Osteocyte (in vitro differentiated cells): ENCODE data around the gene SGCD. TPM values are rescaled to one million over a fixed set of nuclear protein-coding genes. Genes with fewer than 3 reads are reported as not detected.

Experiments
- DNase-seq: peaks from one replicate; pipeline ENCODE4 v3.0.0; 2021; ENCODE audit warnings: mixed read lengths; ENCODE audit not compliant: unreplicated experiment; ENCODE audit errors: extremely low spot score
- H3K27ac Mint-ChIP-seq: one replicate; pipeline ENCODE4 v1.8.0; 2021; ENCODE audit warnings: mild to moderate bottlenecking, mixed read lengths; ENCODE audit not compliant: unreplicated experiment
- H3K27me3 Mint-ChIP-seq: one replicate; pipeline ENCODE4 v1.8.0; 2021; ENCODE audit warnings: mixed read lengths; ENCODE audit not compliant: unreplicated experiment
- H3K36me3 Mint-ChIP-seq: one replicate; pipeline ENCODE4 v1.8.0; 2021; ENCODE audit warnings: mixed read lengths; ENCODE audit not compliant: unreplicated experiment
- H3K4me1 Mint-ChIP-seq: one replicate; pipeline ENCODE4 v1.8.0; 2021; ENCODE audit warnings: mixed read lengths; ENCODE audit not compliant: unreplicated experiment
- H3K4me3 Mint-ChIP-seq: one replicate; pipeline ENCODE4 v1.8.0; 2021; ENCODE audit warnings: mild to moderate bottlenecking, moderate library complexity, mixed read lengths; ENCODE audit not compliant: unreplicated experiment
- H3K9me3 Mint-ChIP-seq: one replicate; pipeline ENCODE4 v1.8.0; 2021; ENCODE audit warnings: mixed read lengths; ENCODE audit not compliant: unreplicated experiment
- total RNA-seq: library from RNA; stranded (reverse); gene quantifications from 2 replicates; pipeline ENCODE4 v1.2.1, GENCODE V29; 2021
- TF ChIP-seq, protein P1 (sequence below): fragments of 200-600 bp; sonication (generic); IDR thresholded peaks from 2 replicates; pipeline ENCODE4 v1.5.0; 2021; ENCODE audit warnings: antibody characterized with exemption, mild to moderate bottlenecking, moderate library complexity

Gene SGCD
- total RNA-seq, 1 donor from 2014 or later: 13.1 TPM

DNA sequence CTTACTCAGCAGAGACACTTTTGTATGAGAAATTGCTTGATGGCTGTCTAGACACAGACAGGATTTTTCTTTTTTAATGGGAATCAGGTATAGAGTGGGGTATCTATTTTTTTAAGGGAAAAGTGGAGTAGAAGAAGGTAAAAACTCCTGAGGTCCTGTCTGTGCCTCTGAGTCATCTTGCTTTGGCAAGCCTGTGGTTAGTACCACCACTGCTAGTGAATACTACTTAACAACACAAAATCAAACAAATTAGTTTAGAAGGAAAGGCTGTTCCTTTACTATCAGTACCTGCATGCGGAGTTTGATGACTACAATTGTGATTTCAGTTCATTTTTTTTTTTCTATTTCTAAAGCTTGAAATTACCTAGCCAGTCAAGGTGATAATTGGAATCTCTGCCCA lies 372.2 kb downstream of the SGCD start:
- Mint-ChIP-seq H3K4me3 (no peak overlapping the region), H3K27ac (no peak overlapping the region), H3K4me1 (no peaks in the 10 kb centered on the region), H3K36me3 (no peaks in the 10 kb centered on the region), H3K27me3 (no peaks in the 10 kb centered on the region), H3K9me3 (no peaks in the 10 kb centered on the region)
- no peak for DNase-seq
- TF ChIP-seq, protein P1, sequence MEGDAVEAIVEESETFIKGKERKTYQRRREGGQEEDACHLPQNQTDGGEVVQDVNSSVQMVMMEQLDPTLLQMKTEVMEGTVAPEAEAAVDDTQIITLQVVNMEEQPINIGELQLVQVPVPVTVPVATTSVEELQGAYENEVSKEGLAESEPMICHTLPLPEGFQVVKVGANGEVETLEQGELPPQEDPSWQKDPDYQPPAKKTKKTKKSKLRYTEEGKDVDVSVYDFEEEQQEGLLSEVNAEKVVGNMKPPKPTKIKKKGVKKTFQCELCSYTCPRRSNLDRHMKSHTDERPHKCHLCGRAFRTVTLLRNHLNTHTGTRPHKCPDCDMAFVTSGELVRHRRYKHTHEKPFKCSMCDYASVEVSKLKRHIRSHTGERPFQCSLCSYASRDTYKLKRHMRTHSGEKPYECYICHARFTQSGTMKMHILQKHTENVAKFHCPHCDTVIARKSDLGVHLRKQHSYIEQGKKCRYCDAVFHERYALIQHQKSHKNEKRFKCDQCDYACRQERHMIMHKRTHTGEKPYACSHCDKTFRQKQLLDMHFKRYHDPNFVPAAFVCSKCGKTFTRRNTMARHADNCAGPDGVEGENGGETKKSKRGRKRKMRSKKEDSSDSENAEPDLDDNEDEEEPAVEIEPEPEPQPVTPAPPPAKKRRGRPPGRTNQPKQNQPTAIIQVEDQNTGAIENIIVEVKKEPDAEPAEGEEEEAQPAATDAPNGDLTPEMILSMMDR: no peak

DNA sequence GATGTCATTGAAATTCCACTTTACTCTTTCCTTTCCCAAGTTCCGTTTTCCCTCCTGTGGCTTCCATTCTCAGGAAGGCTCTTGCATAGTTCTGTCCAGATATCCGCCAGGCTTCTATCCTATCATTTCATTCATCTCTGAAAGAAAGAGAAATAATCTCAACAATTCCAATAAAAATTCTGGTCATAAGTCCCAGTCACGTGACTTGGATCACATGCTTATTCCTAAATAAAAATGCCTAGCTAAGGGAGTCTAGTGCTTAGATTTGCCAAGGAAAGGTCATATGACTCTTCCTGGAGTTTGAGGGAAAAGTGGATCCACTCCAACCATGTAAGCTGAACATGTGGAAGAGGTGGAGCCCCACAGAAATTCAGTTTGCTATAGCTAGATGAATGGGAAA lies 377.2 kb downstream of the SGCD start:
- Mint-ChIP-seq H3K9me3 (no peaks in the 10 kb centered on the region), H3K27me3 (no peaks in the 10 kb centered on the region), H3K4me3 (no peak overlapping the region), H3K27ac (no peak overlapping the region), H3K36me3 (no peaks in the 10 kb centered on the region), H3K4me1 (peaks cover 1% of the 10 kb centered on the region)
- TF ChIP-seq, protein P1: no peak
- DNase-seq: no peak

GRCh38 chr5:156706631-156707030 lies 379.7 kb downstream of the SGCD start:
- H3K4me1 Mint-ChIP-seq: peaks cover 1% of the 10 kb centered on the region
- no peak overlapping the region for H3K27ac Mint-ChIP-seq
- DNase-seq: no peak
- no peaks in the 10 kb centered on the region for H3K9me3 Mint-ChIP-seq
- no peaks in the 10 kb centered on the region for H3K27me3 Mint-ChIP-seq
- H3K36me3 Mint-ChIP-seq: no peaks in the 10 kb centered on the region
- H3K4me3 Mint-ChIP-seq: no peak overlapping the region
- TF ChIP-seq, protein P1: no peak

DNA sequence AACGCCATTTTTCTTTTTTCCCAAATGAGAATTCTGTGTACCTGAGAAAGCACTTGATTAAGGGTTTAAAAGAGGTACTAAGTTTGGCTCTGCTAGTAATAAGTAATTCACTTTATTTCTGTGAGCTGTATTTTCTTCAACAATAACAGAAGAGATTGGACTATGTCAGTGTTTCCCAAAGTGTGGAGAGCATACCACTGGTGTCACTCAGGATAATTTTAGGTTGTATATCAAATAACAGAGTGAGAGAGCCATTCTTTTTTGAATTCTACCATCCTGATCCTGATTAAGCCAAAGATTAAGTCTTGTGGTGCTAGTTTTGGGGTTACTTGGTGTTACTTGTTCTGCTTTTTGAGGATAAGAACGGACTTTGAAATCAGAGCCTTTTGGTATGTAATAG lies 380.8 kb downstream of the SGCD start:
- no peak for DNase-seq
- H3K9me3 Mint-ChIP-seq: no peaks in the 10 kb centered on the region
- TF ChIP-seq, protein P1: no peak
- no peak overlapping the region for H3K27ac Mint-ChIP-seq
- H3K36me3 Mint-ChIP-seq: no peaks in the 10 kb centered on the region
- H3K4me3 Mint-ChIP-seq: no peak overlapping the region
- H3K4me1 Mint-ChIP-seq: peaks cover 1% of the 10 kb centered on the region
- no peaks in the 10 kb centered on the region for H3K27me3 Mint-ChIP-seq

- no peak for DNase-seq
- no peak overlapping the region for H3K4me3 Mint-ChIP-seq
- H3K9me3 Mint-ChIP-seq: no peaks in the 10 kb centered on the region
- TF ChIP-seq, protein P1: no peak
- no peak overlapping the region for H3K27ac Mint-ChIP-seq
- no peaks in the 10 kb centered on the region for H3K4me1 Mint-ChIP-seq
- H3K36me3 Mint-ChIP-seq: no peaks in the 10 kb centered on the region
- H3K27me3 Mint-ChIP-seq: no peaks in the 10 kb centered on the region
Observed at GRCh38 chr5:156715287-156715686, 388.3 kb downstream of the SGCD start.
